KOPT-K1 (cell line): ENCODE data around the gene WIPF1.

Source experiments
- H3K27ac ChIP-seq: fragments of 200-600 bp; sonication (generic); 2 replicates; pipeline ENCODE4 v1.5.1; 2016; ENCODE audit warnings: antibody characterized with exemption, mild to moderate bottlenecking, low read depth, low read length; ENCODE audit not compliant: poor library complexity, severe bottlenecking
- H3K36me3 ChIP-seq: fragments of 200-600 bp; sonication (generic); 2 replicates; pipeline ENCODE4 v1.5.1; 2017; ENCODE audit warnings: antibody characterized with exemption, mild to moderate bottlenecking, low read length, moderate library complexity; ENCODE audit not compliant: insufficient read depth
- H3K9me3 ChIP-seq: fragments of 200-600 bp; sonication (generic); 2 replicates; pipeline ENCODE4 v1.5.1; 2017; ENCODE audit warnings: antibody characterized with exemption, low read length, mild to moderate bottlenecking; ENCODE audit not compliant: insufficient read depth, poor library complexity, severe bottlenecking

WIPF1 gene

GRCh38 chr2:174597345-174598047 lies at the start of gene WIPF1:
WIPF1 (minus strand) TSS chr2:174597804; CDS start chr2:174585573, 12,231 bp downstream.
- Histone ChIP-seq H3K9me3 (no peaks in the 10 kb centered on the region), H3K27ac (peak within 1 kb of the TSS; percentile 98), H3K36me3 (peaks cover 12% of the 10 kb centered on the region)

- H3K27ac ChIP-seq = no peak overlapping the region
- H3K9me3 ChIP-seq = peaks cover 17% of the 10 kb centered on the region
- no peaks in the 10 kb centered on the region for H3K36me3 ChIP-seq
Observed at GRCh38 chr2:174645296-174645695, 47.7 kb upstream of the WIPF1 start.

GRCh38 chr2:174644406-174644805 lies 46.8 kb upstream of the WIPF1 start:
- no peaks in the 10 kb centered on the region for H3K36me3 ChIP-seq
- peaks cover 15% of the 10 kb centered on the region for H3K9me3 ChIP-seq
- no peak overlapping the region for H3K27ac ChIP-seq

- Histone ChIP-seq H3K9me3 (peaks cover 6% of the 10 kb centered on the region), H3K36me3 (no peaks in the 10 kb centered on the region), H3K27ac (no peak overlapping the region)
Observed at GRCh38 chr2:174643356-174643755, 45.8 kb upstream of the WIPF1 start.

GRCh38 chr2:174641168-174641567 lies 43.6 kb upstream of the WIPF1 start:
- peaks cover 6% of the 10 kb centered on the region for H3K9me3 ChIP-seq
- H3K27ac ChIP-seq = no peak overlapping the region
- H3K36me3 ChIP-seq = no peaks in the 10 kb centered on the region

GRCh38 chr2:174636987-174637386 lies 39.4 kb upstream of the WIPF1 start:
- peak overlapping the region; percentile 95 for H3K27ac ChIP-seq
- peaks cover 2% of the 10 kb centered on the region; the same call in 1 of the 2 replicates for H3K36me3 ChIP-seq
- H3K9me3 ChIP-seq = no peaks in the 10 kb centered on the region

- H3K36me3 ChIP-seq = peaks cover 13% of the 10 kb centered on the region
- no peaks in the 10 kb centered on the region for H3K9me3 ChIP-seq
- H3K27ac ChIP-seq = peak overlapping the region; percentile 95
Observed at GRCh38 chr2:174635776-174636404, 38.3 kb upstream of the WIPF1 start.

GRCh38 chr2:174635015-174635593 lies 37.5 kb upstream of the WIPF1 start:
- H3K36me3 ChIP-seq = peaks cover 21% of the 10 kb centered on the region
- peak overlapping the region; percentile 95 for H3K27ac ChIP-seq
- H3K9me3 ChIP-seq = no peaks in the 10 kb centered on the region

- H3K36me3 ChIP-seq = peaks cover 28% of the 10 kb centered on the region
- H3K9me3 ChIP-seq = no peaks in the 10 kb centered on the region
- H3K27ac ChIP-seq = peak overlapping the region; percentile 95
Observed at GRCh38 chr2:174634130-174635014, 36.8 kb upstream of the WIPF1 start.

GRCh38 chr2:174633623-174633930 lies 36.0 kb upstream of the WIPF1 start:
- peak overlapping the region; percentile 95 for H3K27ac ChIP-seq
- H3K9me3 ChIP-seq = no peaks in the 10 kb centered on the region
- H3K36me3 ChIP-seq = peaks cover 36% of the 10 kb centered on the region

GRCh38 chr2:174632841-174633622 lies 35.4 kb upstream of the WIPF1 start:
- peak overlapping the region; percentile 95 for H3K27ac ChIP-seq
- H3K9me3 ChIP-seq = no peaks in the 10 kb centered on the region
- H3K36me3 ChIP-seq = peaks cover 41% of the 10 kb centered on the region

- H3K36me3 ChIP-seq = peaks cover 54% of the 10 kb centered on the region
- no peaks in the 10 kb centered on the region for H3K9me3 ChIP-seq
- H3K27ac ChIP-seq = peak overlapping the region; percentile 95
Observed at GRCh38 chr2:174631009-174631981, 33.7 kb upstream of the WIPF1 start.

GRCh38 chr2:174630107-174630506 lies 32.5 kb upstream of the WIPF1 start:
- H3K36me3 ChIP-seq = peaks cover 61% of the 10 kb centered on the region
- no peak overlapping the region for H3K27ac ChIP-seq
- no peaks in the 10 kb centered on the region for H3K9me3 ChIP-seq
